ENCODE results near the gene CNP.
A peak's percentile ranks its signal among the peaks of the same experiment; 100 is the strongest.
"Not testable (repeated sequence)": the region's sequence is repeated elsewhere in the genome, so short reads cannot be mapped to it uniquely, and the experiment has no call there.

The CNP gene

GRCh38 chr17:41966463-41967140, at the start of gene CNP:
CNP (plus strand) TSS chr17:41966795; CDS start chr17:41966885, 90 bp downstream.
- peak; percentile 74 for DNase-seq

GRCh38 chr17:41917192-41917591, 49.4 kb upstream of the CNP start:
- no peak for DNase-seq

GRCh38 chr17:41917679-41918313, 48.8 kb upstream of the CNP start:
- peak; percentile 57 for DNase-seq

GRCh38 chr17:41918314-41919164, 48.1 kb upstream of the CNP start, which contains the start of gene ACLY:
ACLY (minus strand) TSS chr17:41918951; CDS start chr17:41913873, 5,078 bp downstream.
- DNase-seq = peak; percentile 92

- DNase-seq = peak; percentile 24
Measured at GRCh38 chr17:41919165-41919817, 47.3 kb upstream of the CNP start.

GRCh38 chr17:41919840-41920579, 46.6 kb upstream of the CNP start:
- no peak for DNase-seq

DNA sequence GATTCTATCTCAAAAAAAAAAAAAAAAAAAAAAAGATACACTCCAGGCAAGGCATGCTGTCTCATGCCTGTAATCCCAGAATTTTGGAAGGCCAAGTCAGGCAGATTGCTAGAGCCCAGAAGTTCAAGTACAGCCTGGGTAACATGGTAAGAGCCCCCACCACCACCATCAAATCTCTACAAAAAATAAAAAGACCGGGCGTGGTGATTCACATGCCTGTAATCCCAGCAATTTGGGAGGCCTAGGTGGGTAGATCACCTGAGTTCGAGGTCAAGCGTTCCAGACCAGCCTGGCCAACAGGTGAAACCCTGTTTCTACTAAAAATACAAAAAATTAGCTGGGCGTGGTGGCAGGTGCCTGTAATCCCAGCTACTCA, 46.0 kb upstream of the CNP start:
- no peak for DNase-seq

- no peak for DNase-seq
Measured at GRCh38 chr17:41925991-41926590, 40.5 kb upstream of the CNP start.

DNA sequence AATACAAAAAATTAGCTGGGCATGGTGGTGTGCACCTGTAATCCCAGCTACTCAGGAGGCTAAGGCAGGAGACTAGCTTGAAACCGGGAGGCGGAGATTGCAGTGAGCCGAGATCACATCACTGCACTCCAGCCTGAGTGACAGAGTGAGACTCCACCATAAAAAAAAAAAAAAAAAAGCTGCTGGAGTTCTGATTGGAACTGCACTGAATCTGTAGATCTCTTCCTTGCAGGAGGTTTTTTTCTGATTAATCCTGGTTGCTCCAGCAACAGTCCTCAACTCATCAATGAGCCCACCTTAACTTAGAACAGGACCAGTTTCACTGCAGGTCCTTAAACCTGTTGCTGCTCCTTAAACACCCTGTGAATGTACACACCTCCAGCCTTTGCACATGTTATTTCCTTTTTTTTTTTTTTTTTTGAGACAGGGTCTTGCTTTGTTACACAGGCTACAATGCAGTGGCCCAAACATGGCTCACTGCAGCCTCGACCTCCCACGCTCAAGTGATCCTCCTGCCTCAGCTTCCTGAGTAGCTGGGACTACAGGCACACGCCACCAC, 37.8 kb upstream of the CNP start:
- no peak for DNase-seq

GRCh38 chr17:41930009-41930832, 36.4 kb upstream of the CNP start, which contains the start of gene ODAD4:
ODAD4 (plus strand) TSS chr17:41930617; CDS start chr17:41930724, 107 bp downstream.
- DNase-seq = peak; percentile 96

DNA sequence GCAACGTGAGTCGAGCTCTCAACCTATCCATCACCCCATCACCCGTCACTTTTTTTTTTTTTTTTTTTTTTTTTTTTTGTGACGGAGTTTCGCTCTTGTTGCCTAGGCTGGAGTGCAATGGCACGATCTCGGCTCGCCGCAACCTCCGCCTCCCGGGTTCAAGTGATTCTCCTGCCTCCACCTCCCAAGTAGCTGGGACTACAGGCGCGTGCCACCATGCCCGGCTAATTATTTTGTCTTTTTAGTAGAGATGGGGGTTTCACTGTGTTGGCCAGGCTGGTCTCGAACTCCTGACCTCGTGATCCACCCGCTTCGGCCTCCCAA, 35.8 kb upstream of the CNP start:
- not testable (repeated sequence) for DNase-seq

DNA sequence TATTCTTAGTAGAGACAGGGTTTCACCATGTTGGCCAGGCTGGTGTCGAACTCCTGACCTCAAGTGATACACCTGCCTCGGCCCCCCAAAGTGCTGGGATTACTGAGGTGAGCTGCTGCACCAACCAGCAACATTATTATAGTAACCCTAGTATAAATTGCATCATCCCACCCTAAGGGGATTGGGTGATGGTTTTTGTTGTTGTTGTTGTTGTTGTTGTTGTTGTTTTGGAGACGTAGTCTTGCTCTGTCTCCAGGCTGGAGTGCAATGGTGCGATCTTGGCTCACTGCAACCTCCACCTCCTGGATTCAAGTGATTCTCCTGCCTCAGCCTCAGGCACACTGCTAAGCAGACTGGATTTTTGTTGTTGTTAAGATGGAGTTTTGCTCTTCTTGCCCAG, 34.9 kb upstream of the CNP start:
- not testable (repeated sequence) for DNase-seq

DNA sequence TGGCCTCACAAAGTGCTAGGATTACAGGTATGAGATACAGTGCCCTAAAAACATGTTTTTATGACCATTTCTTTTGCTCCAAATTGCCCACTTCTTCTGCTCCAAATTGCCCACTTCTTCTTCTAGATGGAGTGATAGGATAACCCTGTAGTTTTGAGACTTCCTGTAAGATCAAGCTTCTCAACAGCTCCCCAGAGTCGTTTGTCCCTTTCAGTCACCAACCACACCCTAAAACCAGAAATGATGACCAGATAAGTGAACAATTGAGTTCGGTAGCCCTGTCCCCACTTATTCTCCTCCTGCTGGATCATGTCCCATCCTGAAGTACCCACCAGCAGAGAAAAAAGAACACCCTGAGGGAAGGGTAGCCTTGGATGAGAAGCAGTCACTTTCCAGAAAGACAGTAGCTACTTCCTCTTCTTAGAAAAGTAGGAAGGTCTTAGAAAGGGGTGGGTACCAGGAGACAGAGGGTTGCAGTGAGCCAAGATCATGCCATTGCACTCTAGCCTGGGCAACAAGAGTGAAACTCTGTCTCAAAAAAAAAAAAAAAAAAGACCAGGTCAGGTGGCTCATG, 33.7 kb upstream of the CNP start:
- no peak for DNase-seq

GRCh38 chr17:41935641-41936040, 31.0 kb upstream of the CNP start:
- DNase-seq = no peak

GRCh38 chr17:41937970-41938954, 28.3 kb upstream of the CNP start:
- no peak for DNase-seq

GRCh38 chr17:41939044-41939692, 27.4 kb upstream of the CNP start:
- DNase-seq = no peak

DNA sequence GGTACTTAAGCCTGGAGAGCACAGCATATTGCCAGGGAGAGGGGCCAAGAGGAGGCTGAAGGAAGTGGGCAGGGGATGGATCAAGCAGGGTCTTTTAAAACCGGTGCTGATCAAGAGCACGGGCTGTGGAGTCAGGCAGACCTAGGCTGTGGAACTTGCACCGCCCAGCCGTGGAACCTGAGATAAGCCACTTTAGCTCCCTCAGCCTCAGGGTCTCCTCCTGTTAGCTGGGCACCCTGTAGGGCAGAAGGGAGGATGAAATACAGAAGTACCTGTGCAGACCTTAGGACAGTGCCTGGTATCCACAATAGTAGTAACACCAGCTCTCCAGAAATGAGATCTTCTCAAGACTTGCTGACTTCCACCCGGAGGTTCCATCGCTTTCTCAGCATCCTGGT, 26.9 kb upstream of the CNP start:
- no peak for DNase-seq

DNA sequence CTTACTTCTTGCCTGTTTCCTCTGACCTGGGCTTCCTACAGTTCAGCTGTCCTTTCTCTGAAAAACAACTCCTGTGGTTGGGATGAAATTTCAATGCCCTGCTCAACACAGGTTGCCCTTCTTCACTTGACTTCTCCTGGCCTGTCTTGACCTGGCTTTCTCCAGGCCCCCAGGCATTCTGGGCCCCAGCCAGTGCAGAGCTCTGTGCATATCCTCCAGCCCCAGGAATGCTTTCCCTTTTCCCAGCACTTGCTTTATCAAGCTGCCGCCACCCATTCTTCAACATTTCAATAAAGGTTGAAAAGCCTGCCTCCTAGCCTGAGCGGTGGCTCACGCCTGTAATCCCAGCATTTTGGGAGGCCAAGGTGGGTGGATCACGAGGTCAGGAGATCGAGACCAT, 25.4 kb upstream of the CNP start:
- no peak for DNase-seq

All from NCI-H1105 (cell line).